WTC11 (cell line): ENCODE measurements around the gene CROCC2. TPM values are rescaled to one million over a fixed set of nuclear protein-coding genes. Genes with fewer than 3 reads are reported as not detected.

Experiments
- ATAC-seq: fragments of 200-7000 bp; cut with Tn5 transposase; 2 replicates; pipeline ENCODE4 v1.10.0; 2021; ENCODE audit warnings: mild to moderate bottlenecking, moderate library complexity
- CTCF ChIA-PET: fragments of 300-600 bp; sonication (Branson Sonifier 250); formaldehyde crosslinking; loops from one replicate; lab custom pipeline; 2021; ENCODE audit warnings: antibody characterized with exemption; lab: Charles Lee
- POLR2A ChIA-PET: fragments of 350-600 bp; sonication (Branson Sonifier 250); formaldehyde crosslinking; loops from one replicate; lab custom pipeline; 2021; ENCODE audit warnings: antibody characterized with exemption; lab: Charles Lee
- DNase-seq: peaks from one replicate; pipeline ENCODE4 v3.0.0; 2021; ENCODE audit warnings: low spot score
- H3K27ac Mint-ChIP-seq: 2 replicates; pipeline ENCODE4 v1.8.0; 2021; ENCODE audit warnings: mixed read lengths
- H3K27me3 Mint-ChIP-seq: 2 replicates; pipeline ENCODE4 v1.8.0; 2021; ENCODE audit warnings: low read depth, mild to moderate bottlenecking, moderate library complexity, mixed read lengths
- H3K36me3 Mint-ChIP-seq: 2 replicates; pipeline ENCODE4 v1.8.0; 2021; ENCODE audit warnings: mixed read lengths
- H3K4me1 Mint-ChIP-seq: 2 replicates; pipeline ENCODE4 v1.8.0; 2022; ENCODE audit warnings: mixed read lengths
- H3K4me3 Mint-ChIP-seq: 2 replicates; pipeline ENCODE4 v1.8.0; 2021; ENCODE audit warnings: mild to moderate bottlenecking, moderate library complexity, mixed read lengths
- H3K9me3 Mint-ChIP-seq: 2 replicates; pipeline ENCODE4 v1.8.0; 2021; ENCODE audit warnings: mixed read lengths
- ATF6 ChIP-seq: sonication (generic); formaldehyde crosslinking; IDR thresholded peaks from 2 replicates; pipeline ENCODE4 v1.8.1; 2023; ENCODE audit warnings: mild to moderate bottlenecking, missing genetic modification reagents
- CREB1 ChIP-seq: sonication (generic); formaldehyde crosslinking; IDR thresholded peaks from 2 replicates; pipeline ENCODE4 v1.8.0; 2023; ENCODE audit warnings: mild to moderate bottlenecking, missing genetic modification reagents
- CTCF ChIP-seq: fragments of 200-600 bp; IDR thresholded peaks from 2 replicates; pipeline ENCODE4 v1.8.0; 2022; ENCODE audit warnings: antibody characterized with exemption
- GTF2I ChIP-seq: fragments of 250-450 bp; sonication (Bioruptor Pico); conservative IDR thresholded peaks from 2 replicates; pipeline ENCODE4 v1.4.0; 2021; ENCODE audit warnings: mild to moderate bottlenecking
- JUN ChIP-seq: sonication (generic); formaldehyde crosslinking; IDR thresholded peaks from 2 replicates; pipeline ENCODE4 v1.8.0; 2023; ENCODE audit warnings: mild to moderate bottlenecking, missing genetic modification reagents
- NFE2L1 ChIP-seq: sonication (generic); formaldehyde crosslinking; IDR thresholded peaks from 2 replicates; pipeline ENCODE4 v1.8.1; 2023; ENCODE audit warnings: missing genetic modification reagents
- NR3C1 ChIP-seq: sonication (generic); formaldehyde crosslinking; conservative IDR thresholded peaks from 2 replicates; pipeline ENCODE4 v1.8.1; 2023; ENCODE audit warnings: low read depth, mild to moderate bottlenecking, missing genetic modification reagents
- PRRX2 ChIP-seq: fragments of 250-450 bp; sonication (Bioruptor Pico); IDR thresholded peaks from 2 replicates; pipeline ENCODE4 v1.8.0; 2021; ENCODE audit warnings: mild to moderate bottlenecking
- RORB ChIP-seq: fragments of 250-450 bp; sonication (Bioruptor Pico); IDR thresholded peaks from 2 replicates; pipeline ENCODE4 v1.9.0; 2021; ENCODE audit warnings: mild to moderate bottlenecking
- TCF7 ChIP-seq: sonication (generic); formaldehyde crosslinking; IDR thresholded peaks from 2 replicates; pipeline ENCODE4 v1.8.0; 2022; ENCODE audit warnings: mild to moderate bottlenecking, low read depth, missing genetic modification reagents, moderate library complexity
- ZNF219 ChIP-seq: sonication (generic); formaldehyde crosslinking; IDR thresholded peaks from 2 replicates; pipeline ENCODE4 v1.8.0; 2023; ENCODE audit warnings: missing genetic modification reagents, mild to moderate bottlenecking, borderline replicate concordance
- ZNF416 ChIP-seq: fragments of 250-450 bp; sonication (Bioruptor Pico); IDR thresholded peaks from 2 replicates; pipeline ENCODE4 v1.9.0; 2021; ENCODE audit warnings: mild to moderate bottlenecking, inconsistent platforms
- ZNF425 ChIP-seq: fragments of 250-450 bp; sonication (Bioruptor Pico); conservative IDR thresholded peaks from 2 replicates; pipeline ENCODE4 v1.9.0; 2021; ENCODE audit warnings: mild to moderate bottlenecking
- total RNA-seq: library from RNA; stranded (reverse); gene quantifications from 3 replicates; pipeline ENCODE4 v1.2.3, GENCODE V29; 2021
- TF ChIP-seq, protein P1 (sequence below): sonication (generic); formaldehyde crosslinking; IDR thresholded peaks from 2 replicates; pipeline ENCODE4 v1.8.1; 2023; ENCODE audit warnings: mild to moderate bottlenecking, missing genetic modification reagents, borderline replicate concordance
- TF ChIP-seq, protein P2 (sequence below): fragments of 250-450 bp; sonication (Bioruptor Pico); IDR thresholded peaks from 2 replicates; pipeline ENCODE4 v2.1.2; 2022; ENCODE audit warnings: mild to moderate bottlenecking, moderate library complexity
- TF ChIP-seq, protein P3 (sequence below): sonication (generic); formaldehyde crosslinking; IDR thresholded peaks from 2 replicates; pipeline ENCODE4 v1.8.0; 2022; ENCODE audit warnings: mild to moderate bottlenecking, missing genetic modification reagents

CROCC2 gene
- total RNA-seq, 1 experiment from 2014 or later: not detected

- TF ChIP-seq, protein P1, sequence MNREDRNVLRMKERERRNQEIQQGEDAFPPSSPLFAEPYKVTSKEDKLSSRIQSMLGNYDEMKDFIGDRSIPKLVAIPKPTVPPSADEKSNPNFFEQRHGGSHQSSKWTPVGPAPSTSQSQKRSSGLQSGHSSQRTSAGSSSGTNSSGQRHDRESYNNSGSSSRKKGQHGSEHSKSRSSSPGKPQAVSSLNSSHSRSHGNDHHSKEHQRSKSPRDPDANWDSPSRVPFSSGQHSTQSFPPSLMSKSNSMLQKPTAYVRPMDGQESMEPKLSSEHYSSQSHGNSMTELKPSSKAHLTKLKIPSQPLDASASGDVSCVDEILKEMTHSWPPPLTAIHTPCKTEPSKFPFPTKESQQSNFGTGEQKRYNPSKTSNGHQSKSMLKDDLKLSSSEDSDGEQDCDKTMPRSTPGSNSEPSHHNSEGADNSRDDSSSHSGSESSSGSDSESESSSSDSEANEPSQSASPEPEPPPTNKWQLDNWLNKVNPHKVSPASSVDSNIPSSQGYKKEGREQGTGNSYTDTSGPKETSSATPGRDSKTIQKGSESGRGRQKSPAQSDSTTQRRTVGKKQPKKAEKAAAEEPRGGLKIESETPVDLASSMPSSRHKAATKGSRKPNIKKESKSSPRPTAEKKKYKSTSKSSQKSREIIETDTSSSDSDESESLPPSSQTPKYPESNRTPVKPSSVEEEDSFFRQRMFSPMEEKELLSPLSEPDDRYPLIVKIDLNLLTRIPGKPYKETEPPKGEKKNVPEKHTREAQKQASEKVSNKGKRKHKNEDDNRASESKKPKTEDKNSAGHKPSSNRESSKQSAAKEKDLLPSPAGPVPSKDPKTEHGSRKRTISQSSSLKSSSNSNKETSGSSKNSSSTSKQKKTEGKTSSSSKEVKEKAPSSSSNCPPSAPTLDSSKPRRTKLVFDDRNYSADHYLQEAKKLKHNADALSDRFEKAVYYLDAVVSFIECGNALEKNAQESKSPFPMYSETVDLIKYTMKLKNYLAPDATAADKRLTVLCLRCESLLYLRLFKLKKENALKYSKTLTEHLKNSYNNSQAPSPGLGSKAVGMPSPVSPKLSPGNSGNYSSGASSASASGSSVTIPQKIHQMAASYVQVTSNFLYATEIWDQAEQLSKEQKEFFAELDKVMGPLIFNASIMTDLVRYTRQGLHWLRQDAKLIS (CRISPR knock-in tag): no peak
Measured at GRCh38 chr2:240871071-240871958, 34.8 kb upstream of the CROCC2 start (continued).

DNA sequence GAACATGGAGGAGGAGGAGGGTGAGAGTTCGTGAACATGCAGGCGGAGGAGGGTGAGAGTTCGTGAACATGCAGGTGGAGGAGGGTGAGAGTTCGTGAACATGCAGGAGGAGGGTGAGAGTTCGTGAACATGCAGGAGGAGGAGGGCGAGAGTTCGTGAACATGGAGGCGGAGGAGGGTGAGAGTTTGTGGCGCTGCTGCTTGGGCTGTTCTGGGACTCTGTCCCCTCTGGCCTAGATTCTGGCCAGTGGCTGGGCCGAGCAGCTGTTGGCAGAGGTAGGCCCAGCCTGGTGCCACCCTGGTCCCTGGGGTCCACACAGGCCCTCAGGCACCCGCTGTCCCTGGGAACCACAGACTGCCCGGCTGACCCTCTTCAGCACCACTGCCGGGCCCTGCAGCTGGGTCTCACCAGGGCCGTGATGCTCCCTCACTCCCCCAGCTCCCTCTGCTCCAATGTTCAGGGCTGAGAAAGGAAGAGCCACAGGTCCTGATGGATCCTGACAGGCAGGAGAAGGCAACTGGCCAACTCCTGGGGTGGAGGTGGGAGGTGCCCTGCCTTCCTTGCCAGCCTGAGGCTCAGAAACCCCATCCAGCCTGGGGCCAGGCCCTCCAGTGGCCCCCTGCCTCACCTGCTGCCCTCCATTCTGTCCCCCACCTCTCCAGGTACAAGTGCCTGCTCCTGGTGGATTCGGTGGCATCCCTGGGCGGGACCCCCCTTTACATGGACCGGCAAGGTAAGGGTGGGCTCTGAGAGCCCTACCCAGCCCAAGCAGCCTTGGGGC, 33.6 kb upstream of the CROCC2 start:
- POLR2A ChIA-PET: no interaction called here
- H3K27me3 Mint-ChIP-seq: no peaks in the 10 kb centered on the region
- no peak for ATAC-seq
- TF ChIP-seq NFE2L1 (CRISPR knock-in tag) (no peak), ATF6 (CRISPR knock-in tag) (no peak), CREB1 (CRISPR knock-in tag) (no peak), ZNF416 (no peak), PRRX2 (CRISPR knock-in tag) (no peak), ZNF219 (CRISPR knock-in tag) (no peak), JUN (CRISPR knock-in tag) (no peak), ZNF425 (CRISPR knock-in tag) (no peak), RORB (CRISPR knock-in tag) (no peak), GTF2I (no peak), NR3C1 (CRISPR knock-in tag) (no peak), TCF7 (CRISPR knock-in tag) (no peak), CTCF (no peak)
- TF ChIP-seq, protein P2, sequence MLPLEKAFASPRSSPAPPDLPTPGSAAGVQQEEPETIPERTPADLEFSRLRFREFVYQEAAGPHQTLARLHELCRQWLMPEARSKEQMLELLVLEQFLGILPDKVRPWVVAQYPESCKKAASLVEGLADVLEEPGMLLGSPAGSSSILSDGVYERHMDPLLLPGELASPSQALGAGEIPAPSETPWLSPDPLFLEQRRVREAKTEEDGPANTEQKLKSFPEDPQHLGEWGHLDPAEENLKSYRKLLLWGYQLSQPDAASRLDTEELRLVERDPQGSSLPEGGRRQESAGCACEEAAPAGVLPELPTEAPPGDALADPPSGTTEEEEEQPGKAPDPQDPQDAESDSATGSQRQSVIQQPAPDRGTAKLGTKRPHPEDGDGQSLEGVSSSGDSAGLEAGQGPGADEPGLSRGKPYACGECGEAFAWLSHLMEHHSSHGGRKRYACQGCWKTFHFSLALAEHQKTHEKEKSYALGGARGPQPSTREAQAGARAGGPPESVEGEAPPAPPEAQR (CRISPR knock-in tag): no peak
- TF ChIP-seq, protein P3, sequence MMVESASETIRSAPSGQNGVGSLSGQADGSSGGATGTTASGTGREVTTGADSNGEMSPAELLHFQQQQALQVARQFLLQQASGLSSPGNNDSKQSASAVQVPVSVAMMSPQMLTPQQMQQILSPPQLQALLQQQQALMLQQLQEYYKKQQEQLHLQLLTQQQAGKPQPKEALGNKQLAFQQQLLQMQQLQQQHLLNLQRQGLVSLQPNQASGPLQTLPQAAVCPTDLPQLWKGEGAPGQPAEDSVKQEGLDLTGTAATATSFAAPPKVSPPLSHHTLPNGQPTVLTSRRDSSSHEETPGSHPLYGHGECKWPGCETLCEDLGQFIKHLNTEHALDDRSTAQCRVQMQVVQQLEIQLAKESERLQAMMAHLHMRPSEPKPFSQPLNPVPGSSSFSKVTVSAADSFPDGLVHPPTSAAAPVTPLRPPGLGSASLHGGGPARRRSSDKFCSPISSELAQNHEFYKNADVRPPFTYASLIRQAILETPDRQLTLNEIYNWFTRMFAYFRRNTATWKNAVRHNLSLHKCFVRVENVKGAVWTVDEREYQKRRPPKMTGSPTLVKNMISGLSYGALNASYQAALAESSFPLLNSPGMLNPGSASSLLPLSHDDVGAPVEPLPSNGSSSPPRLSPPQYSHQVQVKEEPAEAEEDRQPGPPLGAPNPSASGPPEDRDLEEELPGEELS: no peak

More for the DNA sequence above, 33.6 kb upstream of the CROCC2 start:
- Mint-ChIP-seq H3K36me3 (no peaks in the 10 kb centered on the region), H3K4me1 (no peaks in the 10 kb centered on the region), H3K4me3 (no peak overlapping the region), H3K9me3 (no peaks in the 10 kb centered on the region), H3K27ac (no peak overlapping the region)
- DNase-seq: no peak
- CTCF ChIA-PET: interaction anchor here (0.6 kb wide), 1 partner anchor 596 kb away, joined by 3 read pairs; no protein-coding TSS in a partner anchor
